Left ventricle myocardium superior (tissue), 1 donor: Measurements from ENCODE around the gene HOXB9. TPM values are rescaled to one million over a fixed set of nuclear protein-coding genes. Genes with fewer than 3 reads are reported as not detected.
A peak's percentile ranks its signal among the peaks of the same experiment; 100 is the strongest.

Experiments used
- ATAC-seq: fragments of 200-7000 bp; cut with Tn5 transposase; one replicate; pipeline ENCODE4 v1.9.1; 2020; ENCODE audit warnings: mild to moderate bottlenecking, moderate library complexity
- DNase-seq: peaks from one replicate; pipeline ENCODE4 v3.0.0-alpha.2; 2020
- intact Hi-C: fragments of 100-400 bp; cut with micrococcal nuclease; formaldehyde crosslinking; loops from one replicate; pipeline ENCODE4 v1.11.0; 2022
- total RNA-seq: library from RNA; stranded (reverse); fragmentation: NEBNext Ultra II Directional; extraction: Animal tissue kit (Norgen Biotek cat#: 25700); gene quantifications from one replicate; pipeline ENCODE4 v1.2.1, GENCODE V29; 2021
- donor health status: DM: no; HTN: yes; CAD: no; lungs with severe emphysema.

The HOXB9 gene
- total RNA-seq, 1 donor from 2014 or later = not detected

DNA sequence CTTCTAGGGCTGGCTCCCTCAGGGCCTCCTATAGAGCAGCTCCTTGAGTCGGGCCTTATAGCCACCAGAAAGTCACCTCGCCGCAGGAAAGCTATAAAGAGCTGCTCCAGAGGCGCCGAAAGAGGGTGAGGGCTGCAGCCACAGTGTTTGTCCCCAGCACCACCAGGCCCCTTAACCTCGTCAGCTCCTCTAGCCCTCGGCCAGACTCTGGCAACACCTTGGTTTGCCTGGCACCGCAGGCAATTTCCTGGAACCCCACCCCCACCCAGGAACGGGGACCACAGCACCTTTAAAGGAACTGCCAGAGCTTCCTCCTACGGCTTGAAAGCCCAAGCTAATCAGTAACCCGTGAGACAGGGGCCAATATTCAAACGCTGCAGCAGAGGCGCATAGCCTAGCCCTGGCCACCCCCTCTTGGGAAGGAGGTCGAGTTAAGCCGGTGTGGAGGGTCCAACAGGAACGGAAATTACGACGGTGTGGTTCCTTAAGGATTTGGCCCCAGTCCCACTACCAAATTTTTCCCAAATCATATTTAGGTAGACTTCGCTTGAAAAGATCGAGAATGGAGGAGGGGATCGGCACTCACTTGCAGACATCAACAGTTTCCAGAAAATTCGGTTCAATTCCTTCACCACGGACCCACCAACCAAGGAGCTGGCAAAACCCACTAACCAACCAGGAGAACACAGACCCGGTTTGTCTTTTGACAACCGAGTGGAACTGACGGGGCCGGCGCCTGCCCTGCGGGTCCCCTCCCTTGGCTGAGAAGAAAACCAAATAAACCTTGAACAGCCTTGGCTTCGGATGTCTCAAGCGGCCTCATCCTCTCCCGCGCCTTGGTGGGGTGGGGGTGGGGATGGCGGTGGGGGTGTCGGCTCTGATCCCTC, 24.4 kb downstream of the HOXB9 start:
- DNase-seq = no peak
- intact Hi-C loops = no loop called here

DNA sequence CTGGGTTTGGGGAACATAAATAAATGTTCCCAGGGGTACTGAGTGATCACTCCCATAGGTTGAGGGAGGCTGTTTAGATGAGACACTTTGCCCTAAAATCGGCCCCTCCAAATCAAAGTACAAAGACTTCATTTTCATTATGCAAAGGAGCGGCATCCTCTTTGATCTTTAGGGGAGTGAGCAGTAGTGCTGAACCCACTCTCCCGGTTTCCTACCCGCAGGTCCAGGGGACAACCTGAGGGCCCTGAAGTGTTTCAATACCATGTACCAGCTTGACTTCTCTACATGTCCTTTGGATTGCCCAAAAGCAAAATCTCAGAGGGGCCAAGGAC, 25.0 kb downstream of the HOXB9 start:
- DNase-seq (no peak), ATAC-seq (no peak)
- intact Hi-C loops = no loop called here

More for the DNA sequence above, 24.4 kb downstream of the HOXB9 start:
- no peak for ATAC-seq

- intact Hi-C loops = no loop called here
- no peak for ATAC-seq
- no peak for DNase-seq
Observed at GRCh38 chr17:48600244-48601098, 25.7 kb downstream of the HOXB9 start.

GRCh38 chr17:48599354-48599753, 26.8 kb downstream of the HOXB9 start:
- intact Hi-C loops = no loop called here
- ATAC-seq (no peak), DNase-seq (no peak)

DNA sequence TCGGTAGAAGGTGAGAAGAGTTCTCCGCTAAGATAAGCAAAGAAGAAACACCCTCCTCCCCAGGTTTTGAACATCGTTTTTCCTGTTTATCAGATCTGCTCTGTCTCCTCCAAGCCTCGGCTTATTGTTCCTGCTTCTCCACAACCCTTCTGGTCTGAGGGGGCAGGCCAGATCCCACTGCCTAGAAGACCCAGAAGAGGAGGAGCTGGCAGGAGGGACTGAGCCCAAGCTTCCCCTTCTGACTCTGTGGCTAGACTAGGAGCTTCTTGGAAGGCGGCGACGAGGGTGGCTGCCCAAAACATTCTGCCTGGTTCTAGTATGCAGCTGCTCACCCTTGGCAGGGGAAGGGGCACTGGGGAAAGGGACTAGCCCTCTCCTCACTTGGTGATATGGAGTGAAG, 27.4 kb downstream of the HOXB9 start:
- no peak for ATAC-seq
- intact Hi-C loops = no loop called here
- no peak for DNase-seq

DNA sequence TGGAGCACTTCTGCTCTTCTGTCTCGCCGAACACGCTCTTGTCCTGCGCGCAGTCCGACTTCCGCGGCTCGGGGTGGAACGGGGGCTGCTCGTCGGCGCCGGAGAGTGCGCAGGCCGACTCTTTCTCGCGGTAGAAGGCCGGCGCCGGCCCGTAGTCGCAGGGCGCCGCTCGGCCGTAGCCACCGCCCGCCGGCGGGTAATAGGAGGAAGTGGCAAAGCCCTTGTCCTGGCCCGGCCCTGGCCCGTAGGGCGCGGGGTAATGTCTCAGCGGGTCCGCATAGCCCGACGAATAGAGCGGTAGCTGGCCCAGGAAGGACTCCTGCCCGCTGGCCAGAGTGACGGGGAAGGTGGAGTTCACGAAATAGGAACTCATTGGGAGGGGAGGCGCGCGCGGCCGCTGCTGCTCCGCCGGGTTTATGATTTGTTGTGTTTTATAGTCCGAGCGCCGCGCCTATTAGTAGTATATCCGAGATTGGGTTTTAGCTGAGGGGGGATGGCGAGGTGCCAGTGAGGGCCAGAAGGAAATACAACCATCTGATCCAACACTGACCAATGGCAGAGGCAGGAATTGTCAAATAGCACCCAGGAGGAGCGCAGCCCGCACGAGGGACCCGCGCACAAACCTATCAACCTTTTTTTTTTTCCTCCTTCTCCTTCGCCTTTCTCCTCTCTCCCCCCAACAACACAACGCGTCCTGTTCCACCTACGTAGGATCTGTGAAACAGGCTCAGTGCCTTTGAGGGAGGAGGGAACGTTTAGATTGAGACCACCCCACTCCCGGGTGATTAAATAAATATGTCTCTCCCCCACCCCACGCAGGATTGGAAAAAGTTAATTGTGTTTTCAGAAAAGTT, 28.2 kb downstream of the HOXB9 start:
- intact Hi-C loops = no loop called here
- DNase-seq = peak; percentile 59
- ATAC-seq = peak; percentile 48

GRCh38 chr17:48597528-48597777, 28.7 kb downstream of the HOXB9 start:
- intact Hi-C loops = no loop called here
- no peak for DNase-seq
- ATAC-seq = no peak

GRCh38 chr17:48596735-48597527, 29.2 kb downstream of the HOXB9 start:
- peak; percentile 11 for ATAC-seq
- intact Hi-C loops = no loop called here
- no peak for DNase-seq

DNA sequence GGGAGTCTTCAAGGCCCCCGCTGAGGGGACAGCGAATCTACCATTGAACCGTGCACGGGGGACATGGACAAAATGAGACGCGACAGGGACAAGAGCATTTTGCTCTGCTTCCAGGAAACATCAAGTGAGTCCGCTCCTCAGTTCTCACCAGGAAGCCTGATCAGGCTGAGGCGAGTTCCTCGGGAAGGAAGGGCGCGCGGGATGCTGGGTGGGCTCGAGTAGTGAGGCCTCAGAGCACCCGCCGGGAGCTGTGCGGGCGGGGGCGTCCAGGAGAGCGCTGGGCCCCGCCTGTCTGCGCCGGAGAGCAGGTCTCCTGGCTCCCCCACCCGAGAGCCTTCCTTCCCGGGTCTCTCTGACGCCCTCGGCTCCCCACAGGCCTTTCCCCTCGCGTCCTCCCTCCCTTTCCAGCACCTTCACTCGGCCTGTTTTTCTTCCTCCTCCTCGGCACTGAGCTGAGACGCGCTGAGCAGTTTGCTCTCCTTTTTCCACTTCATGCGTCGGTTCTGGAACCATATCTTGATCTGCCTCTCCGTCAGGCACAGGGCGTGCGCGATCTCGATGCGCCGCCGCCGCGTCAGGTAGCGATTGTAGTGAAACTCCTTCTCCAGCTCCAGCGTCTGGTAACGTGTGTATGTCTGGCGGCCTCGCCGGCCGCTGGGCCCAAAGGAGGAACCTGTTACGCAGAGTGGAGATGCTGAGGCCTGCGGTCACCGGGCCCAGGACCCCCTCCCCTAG, 30.0 kb downstream of the HOXB9 start:
- intact Hi-C loops = no loop called here
- DNase-seq = no peak
- no peak for ATAC-seq

DNA sequence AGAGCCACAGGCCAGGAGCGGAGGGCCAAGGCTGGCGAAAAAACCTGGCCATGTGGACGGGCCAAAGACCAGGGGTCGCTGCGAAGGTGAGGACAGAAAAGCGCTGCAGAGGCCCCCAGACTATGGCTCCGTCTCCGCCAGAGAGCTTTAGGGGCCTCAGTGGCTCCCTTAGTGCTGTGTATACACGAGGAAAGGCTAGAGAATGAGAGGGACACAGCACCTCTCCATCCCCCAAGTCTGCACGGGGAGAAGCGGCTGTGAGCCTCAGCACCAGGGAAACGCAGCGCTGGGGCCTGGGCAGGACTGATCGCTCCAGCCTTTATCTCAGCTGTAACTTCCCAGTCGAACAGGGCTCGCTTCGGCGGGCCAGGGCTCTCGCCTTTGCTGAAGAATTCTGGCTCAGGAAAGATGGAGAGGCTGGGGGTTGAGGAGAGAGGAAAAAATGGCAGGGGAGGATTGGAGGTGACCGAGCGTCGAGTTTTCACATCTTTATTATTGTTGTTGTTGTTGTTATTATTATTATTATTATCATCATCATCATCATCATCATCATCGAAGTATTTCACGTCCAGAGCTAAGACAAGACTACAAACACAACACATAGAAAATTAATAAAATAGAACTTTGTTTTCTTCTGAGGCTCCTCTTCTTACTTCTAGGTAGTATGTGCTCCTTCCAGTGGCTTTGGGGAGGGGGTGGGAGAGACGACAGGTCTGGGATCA, 30.7 kb downstream of the HOXB9 start:
- ATAC-seq = no peak
- intact Hi-C loops = no loop called here
- DNase-seq = no peak

DNA sequence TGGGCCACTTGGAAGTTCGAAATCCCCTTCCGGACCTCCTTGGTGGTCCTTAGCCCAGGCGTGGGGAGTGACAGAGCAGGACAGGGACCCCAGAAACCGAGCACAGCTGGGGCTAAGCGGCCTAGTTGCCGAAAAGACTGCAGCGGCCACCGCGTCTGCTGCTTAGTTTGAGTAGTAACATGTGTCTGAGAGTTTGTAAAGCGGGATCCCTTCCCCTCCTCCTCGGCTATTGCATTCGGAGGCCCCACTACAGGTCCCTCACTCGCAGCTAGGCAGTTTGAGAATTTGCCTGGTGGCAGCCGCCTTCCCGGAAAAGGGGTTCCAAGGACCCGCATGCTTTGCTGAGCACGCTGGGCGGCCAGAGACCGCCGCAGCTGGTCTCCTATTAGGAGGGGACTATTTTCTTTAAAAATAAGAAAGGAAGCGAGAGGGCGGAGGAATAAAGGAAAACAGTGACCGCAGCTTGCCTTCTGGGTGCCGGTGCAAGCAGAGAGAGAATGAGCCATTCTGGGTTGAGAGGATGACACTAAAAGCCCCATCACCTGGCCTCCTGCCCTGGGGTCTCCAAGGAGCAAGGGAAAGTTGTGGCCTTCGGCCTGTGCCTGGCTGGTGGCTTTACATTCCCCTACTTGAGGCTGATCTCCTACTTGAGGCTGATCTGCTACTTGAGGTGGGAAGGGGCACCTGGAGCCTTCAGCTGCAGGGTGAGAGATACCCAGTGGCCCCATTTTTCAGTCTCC, 31.4 kb downstream of the HOXB9 start:
- ATAC-seq (no peak), DNase-seq (no peak)
- intact Hi-C loops = no loop called here

- peak; percentile 72 for ATAC-seq
- intact Hi-C loops = no loop called here
- peak; percentile 85 for DNase-seq
Observed at GRCh38 chr17:48593840-48594537, 32.2 kb downstream of the HOXB9 start.

DNA sequence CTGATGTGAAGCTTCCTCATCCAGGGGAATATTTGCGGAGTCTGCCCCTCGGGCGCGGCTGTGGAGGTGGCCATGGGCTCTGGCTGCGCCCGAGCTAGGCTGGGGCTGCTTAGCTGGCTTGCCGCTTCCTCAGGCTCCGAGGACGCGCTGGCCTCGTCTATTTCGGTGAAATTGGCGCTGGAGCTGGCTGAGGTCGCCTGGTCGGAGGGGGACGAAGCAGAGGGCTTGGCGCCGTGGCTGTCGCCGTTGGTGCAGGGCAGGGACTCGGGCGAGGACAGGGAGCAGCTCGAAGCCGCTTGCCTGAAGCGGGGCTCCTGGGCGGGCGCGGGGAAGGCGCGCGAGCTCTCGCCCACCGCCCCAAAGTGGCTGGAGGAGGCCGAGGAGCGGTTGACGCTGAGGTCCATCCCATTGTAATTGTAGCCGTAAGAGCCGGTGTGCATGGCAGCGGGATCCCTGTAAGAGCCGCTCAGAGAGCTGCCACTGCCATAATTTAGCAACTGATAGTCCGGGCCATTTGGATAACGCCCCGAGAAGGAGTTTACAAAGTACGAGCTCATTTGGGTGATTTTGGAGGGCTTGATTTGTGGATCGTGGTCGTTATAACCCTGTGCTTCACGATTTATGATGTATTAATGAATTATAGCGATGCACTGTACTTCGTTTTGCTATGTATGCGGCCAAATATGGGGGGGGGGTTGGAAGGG, 32.9 kb downstream of the HOXB9 start, which contains the start of gene HOXB5:
Gene HOXB5, minus strand, starts transcription at position 654 of the 704 bp plus-strand sequence. Its CDS starts 97 bp downstream, at position 557.
- no peak for DNase-seq
- intact Hi-C loops = no loop called here
- peak; percentile 17 for ATAC-seq

- ATAC-seq = no peak
- DNase-seq = no peak
- intact Hi-C loops = no loop called here
Observed at GRCh38 chr17:48592577-48592976, 33.6 kb downstream of the HOXB9 start.

- DNase-seq (no peak), ATAC-seq (no peak)
- intact Hi-C loops = no loop called here
Observed at GRCh38 chr17:48592057-48592514, 34.1 kb downstream of the HOXB9 start.
